ENCODE data around the gene IL18BP. TPM values are rescaled to one million over a fixed set of nuclear protein-coding genes. Genes with fewer than 3 reads are reported as not detected.
A peak's percentile ranks its signal among the peaks of the same experiment; 100 is the strongest.

Gene IL18BP
- total RNA-seq, 1 donor from 2014 or later, result 2.1 TPM

DNA sequence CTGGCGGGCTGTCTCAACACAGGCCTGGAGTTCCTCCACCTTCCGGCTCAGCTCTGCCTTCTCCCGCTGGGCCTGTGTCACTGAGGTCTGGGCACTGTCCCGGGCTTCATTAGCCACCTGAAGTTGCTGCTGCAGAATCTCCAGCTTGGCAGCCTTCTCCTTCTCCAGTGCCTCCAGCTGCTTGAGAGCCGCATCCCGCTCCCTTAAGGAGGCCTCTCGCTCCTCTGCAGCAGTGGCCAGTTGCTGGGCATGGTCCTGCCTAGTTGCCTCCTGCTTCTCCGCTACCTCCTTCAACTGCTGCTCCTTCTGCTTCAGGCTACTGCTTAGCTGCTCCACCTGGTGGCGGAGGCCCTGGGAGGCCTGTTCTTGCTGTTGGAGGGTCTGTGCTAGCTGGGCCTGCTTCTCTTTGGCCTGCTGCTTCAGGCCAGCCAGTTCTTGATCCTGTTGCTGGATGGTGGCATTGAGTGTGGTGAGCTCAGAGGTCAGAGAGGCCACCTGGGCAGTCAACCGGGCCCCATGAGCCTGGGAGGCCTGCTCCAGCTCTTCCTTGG lies 16.9 kb downstream of the IL18BP start:
- FAIRE-seq (no peak), DNase-seq (ENCODE audit: low read depth) (no peak)
- Histone ChIP-seq H3K4me3 (ENCODE audit: low read depth, low read length) (no peak overlapping the region), H3K36me3 (ENCODE audit: control insufficient read depth, insufficient read depth, low read length) (peaks cover 83% of the 10 kb centered on the region), H3K27me3 (ENCODE audit: control insufficient read depth, insufficient read depth, low read length) (no peaks in the 10 kb centered on the region)
- TF ChIP-seq, protein P1, sequence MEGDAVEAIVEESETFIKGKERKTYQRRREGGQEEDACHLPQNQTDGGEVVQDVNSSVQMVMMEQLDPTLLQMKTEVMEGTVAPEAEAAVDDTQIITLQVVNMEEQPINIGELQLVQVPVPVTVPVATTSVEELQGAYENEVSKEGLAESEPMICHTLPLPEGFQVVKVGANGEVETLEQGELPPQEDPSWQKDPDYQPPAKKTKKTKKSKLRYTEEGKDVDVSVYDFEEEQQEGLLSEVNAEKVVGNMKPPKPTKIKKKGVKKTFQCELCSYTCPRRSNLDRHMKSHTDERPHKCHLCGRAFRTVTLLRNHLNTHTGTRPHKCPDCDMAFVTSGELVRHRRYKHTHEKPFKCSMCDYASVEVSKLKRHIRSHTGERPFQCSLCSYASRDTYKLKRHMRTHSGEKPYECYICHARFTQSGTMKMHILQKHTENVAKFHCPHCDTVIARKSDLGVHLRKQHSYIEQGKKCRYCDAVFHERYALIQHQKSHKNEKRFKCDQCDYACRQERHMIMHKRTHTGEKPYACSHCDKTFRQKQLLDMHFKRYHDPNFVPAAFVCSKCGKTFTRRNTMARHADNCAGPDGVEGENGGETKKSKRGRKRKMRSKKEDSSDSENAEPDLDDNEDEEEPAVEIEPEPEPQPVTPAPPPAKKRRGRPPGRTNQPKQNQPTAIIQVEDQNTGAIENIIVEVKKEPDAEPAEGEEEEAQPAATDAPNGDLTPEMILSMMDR (IDR thresholded peaks at IDR 0.05; ENCODE audit: insufficient read depth, low read length, severe bottlenecking), result peak; percentile 44

DNA sequence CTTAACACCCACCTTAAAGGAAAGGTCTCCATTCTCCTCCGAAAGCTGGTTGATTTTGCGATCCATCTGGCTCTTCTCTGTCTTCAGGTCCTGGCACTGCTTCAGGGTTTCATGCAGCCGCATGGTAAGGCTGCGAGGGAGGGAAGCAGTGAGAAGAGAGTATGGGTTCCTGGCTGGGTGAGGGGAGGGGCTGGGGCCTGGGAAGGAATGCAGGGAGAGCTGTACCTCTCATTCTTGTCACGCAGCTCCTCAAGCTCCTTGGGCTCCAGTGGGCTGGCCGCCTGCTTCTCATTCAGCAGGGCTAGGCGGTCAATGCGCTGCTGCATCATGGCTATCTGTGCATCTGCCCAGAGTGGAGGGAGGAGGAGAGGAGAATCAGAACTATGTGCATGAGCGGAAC lies 19.5 kb downstream of the IL18BP start:
- Histone ChIP-seq H3K4me3 (ENCODE audit: low read depth, low read length) (no peak overlapping the region), H3K27me3 (ENCODE audit: control insufficient read depth, insufficient read depth, low read length) (no peaks in the 10 kb centered on the region), H3K36me3 (ENCODE audit: control insufficient read depth, insufficient read depth, low read length) (peaks cover 76% of the 10 kb centered on the region)
- FAIRE-seq (peak; percentile 18), DNase-seq (ENCODE audit: low read depth) (no peak)
- TF ChIP-seq, protein P1 (IDR thresholded peaks at IDR 0.05; ENCODE audit: insufficient read depth, low read length, severe bottlenecking), result no peak

DNA sequence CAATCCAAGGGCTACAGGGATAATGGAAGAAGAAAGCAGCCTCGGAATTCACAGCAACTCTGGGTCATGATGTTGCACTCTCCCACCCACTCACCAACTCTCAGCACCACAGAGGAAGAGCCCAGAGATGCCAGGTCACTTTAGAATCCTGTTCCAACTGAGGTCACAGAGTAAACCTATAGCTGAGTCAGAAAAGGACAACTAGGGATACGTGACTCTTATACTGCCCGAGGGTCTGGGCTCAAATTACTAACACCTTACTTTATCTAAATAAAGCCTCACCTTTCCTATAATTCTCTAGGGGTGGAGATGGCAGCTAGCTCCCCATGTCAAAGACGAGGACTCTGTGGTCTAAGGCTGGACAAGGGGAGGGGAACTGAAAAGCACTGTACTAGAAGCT lies 24.6 kb downstream of the IL18BP start:
- Histone ChIP-seq H3K27me3 (ENCODE audit: control insufficient read depth, insufficient read depth, low read length) (no peaks in the 10 kb centered on the region), H3K36me3 (ENCODE audit: control insufficient read depth, insufficient read depth, low read length) (peaks cover 51% of the 10 kb centered on the region), H3K4me3 (ENCODE audit: low read depth, low read length) (no peak overlapping the region)
- TF ChIP-seq, protein P1 (IDR thresholded peaks at IDR 0.05; ENCODE audit: insufficient read depth, low read length, severe bottlenecking), result no peak
- no peak for FAIRE-seq
- DNase-seq (ENCODE audit: low read depth), result peak; percentile 56

DNA sequence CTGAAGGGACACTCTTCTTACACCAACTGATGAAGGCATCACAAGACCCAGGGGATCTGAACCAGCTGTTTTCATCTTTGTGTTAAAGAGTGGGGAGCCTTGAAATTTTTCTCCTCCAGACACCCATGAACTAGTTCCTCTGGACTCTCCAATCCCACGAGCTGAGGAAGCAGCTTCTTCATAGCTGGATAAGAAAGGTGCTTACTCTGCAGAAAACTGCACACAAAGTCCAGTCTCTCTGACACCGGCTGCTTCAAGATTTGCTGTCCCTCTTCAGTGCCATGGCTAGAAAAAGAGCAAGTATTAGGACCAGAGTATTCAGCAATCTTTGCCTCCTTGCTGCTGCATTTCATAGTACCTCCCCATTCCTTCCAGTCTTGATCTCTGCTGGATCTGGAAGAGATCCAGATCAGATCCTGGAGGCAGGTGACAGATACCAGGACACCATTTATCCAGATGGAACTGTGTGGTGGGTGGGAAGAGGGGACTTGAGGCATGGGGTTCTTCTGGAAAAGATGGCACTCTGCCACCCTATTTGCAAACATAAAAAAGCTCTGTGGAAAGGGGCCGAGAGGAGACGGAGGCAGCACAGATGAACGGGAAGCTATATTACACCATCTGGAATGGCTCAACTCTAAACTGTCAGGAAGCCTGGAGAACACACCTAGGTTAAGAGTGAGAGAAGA lies 25.5 kb downstream of the IL18BP start:
- FAIRE-seq (no peak), DNase-seq (ENCODE audit: low read depth) (no peak)
- Histone ChIP-seq H3K27me3 (ENCODE audit: control insufficient read depth, insufficient read depth, low read length) (no peaks in the 10 kb centered on the region), H3K36me3 (ENCODE audit: control insufficient read depth, insufficient read depth, low read length) (peaks cover 48% of the 10 kb centered on the region), H3K4me3 (ENCODE audit: low read depth, low read length) (no peak overlapping the region)
- TF ChIP-seq, protein P1 (IDR thresholded peaks at IDR 0.05; ENCODE audit: insufficient read depth, low read length, severe bottlenecking), result no peak

DNA sequence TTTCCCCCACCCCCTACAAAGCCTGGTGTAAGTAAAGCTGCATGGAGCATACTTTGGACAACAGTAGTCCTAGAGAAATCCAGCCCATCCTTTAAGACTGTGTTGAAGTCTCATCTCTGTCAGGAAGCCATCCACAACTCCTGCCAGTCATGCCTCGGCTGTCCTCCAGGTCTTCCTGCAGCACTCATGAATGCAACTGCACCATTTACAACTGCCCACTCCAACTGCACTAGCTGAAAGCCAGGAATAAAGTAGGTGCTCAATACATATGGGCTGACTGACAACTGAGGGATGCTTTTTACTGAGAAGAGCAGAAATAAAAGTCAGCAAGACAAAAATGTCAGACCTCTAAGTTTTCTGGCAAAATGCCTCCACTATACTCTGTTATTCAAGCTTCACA lies 27.4 kb downstream of the IL18BP start:
- FAIRE-seq, result no peak
- TF ChIP-seq, protein P1 (IDR thresholded peaks at IDR 0.05; ENCODE audit: insufficient read depth, low read length, severe bottlenecking), result no peak
- Histone ChIP-seq H3K27me3 (ENCODE audit: control insufficient read depth, insufficient read depth, low read length) (no peaks in the 10 kb centered on the region), H3K4me3 (ENCODE audit: low read depth, low read length) (no peak overlapping the region), H3K36me3 (ENCODE audit: control insufficient read depth, insufficient read depth, low read length) (peaks cover 34% of the 10 kb centered on the region)
- no peak for DNase-seq (ENCODE audit: low read depth)

All from bronchial epithelial cell (primary cell).